ENCODE results near the gene TNFRSF18.

Gene TNFRSF18

DNA sequence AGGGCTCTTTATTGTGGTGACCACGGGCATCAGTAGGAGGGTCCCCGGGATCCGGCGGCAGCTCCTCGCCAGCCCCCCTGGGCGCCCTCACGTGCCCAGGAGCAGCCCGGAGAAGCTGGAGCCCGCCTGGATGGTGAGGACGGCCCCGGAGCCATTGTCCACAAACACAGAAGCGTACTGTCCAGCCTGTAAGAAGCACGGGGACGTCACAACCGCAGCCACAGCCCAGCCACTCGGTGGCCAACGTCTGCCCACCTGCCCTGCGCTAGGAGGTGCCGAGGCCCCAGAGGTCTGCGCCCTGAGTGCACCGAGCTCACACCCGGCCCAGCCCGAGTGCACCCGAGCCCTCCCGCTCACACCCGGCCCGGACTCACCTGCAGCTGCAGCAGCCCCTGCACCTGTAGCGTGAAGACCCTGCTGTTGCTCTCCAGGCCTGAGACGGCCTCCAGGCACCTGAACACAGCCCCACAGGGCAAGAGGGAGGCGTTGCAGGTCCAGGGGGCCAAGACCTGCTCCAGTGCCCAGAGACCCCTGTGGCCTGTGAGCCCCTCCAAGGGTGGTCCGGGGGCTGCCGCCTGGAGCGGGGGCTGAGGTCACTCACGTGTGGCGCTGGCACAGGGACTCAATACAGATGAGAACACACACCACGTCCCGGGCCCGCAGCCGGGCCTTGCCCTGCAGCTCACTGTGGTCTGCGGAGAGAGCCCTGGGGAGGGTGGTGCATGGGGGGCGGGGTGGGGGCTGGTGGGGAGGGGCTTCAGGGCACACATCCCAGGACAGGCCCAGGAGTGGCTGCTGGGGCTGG lies 36.3 kb upstream of the TNFRSF18 start:
- Histone ChIP-seq H3K4me3 (ENCODE audit: low read length) (no peak overlapping the region), H3K4me1 (ENCODE audit: low read length) (no peaks in the 10 kb centered on the region)

DNA sequence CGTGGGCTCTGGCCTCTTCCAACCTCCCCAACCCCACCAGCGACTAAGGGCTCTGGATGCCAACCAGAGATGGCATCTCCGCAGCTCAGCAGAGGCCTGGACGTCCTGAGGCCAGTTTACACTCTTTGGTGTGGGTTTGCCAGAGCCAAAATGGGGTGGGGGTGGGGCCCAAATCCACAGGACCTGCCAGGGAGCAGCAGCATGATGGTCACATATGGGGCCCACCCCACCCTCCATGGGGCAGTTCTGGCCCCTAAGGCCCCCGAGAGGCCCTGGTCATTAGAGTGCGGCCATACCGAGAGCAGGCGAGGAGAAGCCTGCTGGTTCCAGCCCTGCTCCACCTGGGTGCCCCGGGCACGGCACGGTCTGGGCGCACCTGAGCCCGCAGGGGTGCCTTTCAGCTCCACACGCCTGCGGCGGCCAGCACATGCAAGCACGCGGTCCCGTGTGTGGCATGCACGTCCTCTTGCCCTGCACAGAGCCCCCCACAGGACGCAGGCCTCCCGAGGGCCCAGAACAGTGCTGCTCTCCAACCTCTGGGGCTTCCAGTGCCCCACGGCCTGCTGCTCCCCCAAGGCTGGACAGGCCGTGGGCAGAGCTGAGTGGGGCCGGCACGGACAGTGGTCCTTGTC lies 35.3 kb upstream of the TNFRSF18 start:
- H3K4me2 ChIP-seq (ENCODE audit: low read depth, low read length), result no peak overlapping the region

More for the DNA sequence above, 36.3 kb upstream of the TNFRSF18 start:
- no peak overlapping the region for H3K4me2 ChIP-seq (ENCODE audit: low read depth, low read length)
- H2AFZ ChIP-seq (ENCODE audit: low read length), result no peak overlapping the region
- H3K79me2 ChIP-seq (ENCODE audit: low read length), result no peaks in the 10 kb centered on the region
- H3F3A ChIP-seq (ENCODE audit: insufficient read depth, low read length), result no peaks in the 10 kb centered on the region
- DNase-seq, result no peak
- H3K9me3 ChIP-seq (replicated peaks; ENCODE audit: insufficient read depth, low read length), result no peaks in the 10 kb centered on the region
- no peak overlapping the region for H3K9ac ChIP-seq (ENCODE audit: low read length)
- TF ChIP-seq EZH2phosphoT487 (IDR thresholded peaks at IDR 0.05; ENCODE audit: low read length), result no peak
- TF ChIP-seq EZH2 (optimal IDR thresholded peaks at IDR 0.05; ENCODE audit: low read depth, low read length), result no peak
- TF ChIP-seq, protein P1, sequence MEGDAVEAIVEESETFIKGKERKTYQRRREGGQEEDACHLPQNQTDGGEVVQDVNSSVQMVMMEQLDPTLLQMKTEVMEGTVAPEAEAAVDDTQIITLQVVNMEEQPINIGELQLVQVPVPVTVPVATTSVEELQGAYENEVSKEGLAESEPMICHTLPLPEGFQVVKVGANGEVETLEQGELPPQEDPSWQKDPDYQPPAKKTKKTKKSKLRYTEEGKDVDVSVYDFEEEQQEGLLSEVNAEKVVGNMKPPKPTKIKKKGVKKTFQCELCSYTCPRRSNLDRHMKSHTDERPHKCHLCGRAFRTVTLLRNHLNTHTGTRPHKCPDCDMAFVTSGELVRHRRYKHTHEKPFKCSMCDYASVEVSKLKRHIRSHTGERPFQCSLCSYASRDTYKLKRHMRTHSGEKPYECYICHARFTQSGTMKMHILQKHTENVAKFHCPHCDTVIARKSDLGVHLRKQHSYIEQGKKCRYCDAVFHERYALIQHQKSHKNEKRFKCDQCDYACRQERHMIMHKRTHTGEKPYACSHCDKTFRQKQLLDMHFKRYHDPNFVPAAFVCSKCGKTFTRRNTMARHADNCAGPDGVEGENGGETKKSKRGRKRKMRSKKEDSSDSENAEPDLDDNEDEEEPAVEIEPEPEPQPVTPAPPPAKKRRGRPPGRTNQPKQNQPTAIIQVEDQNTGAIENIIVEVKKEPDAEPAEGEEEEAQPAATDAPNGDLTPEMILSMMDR (IDR thresholded peaks at IDR 0.05; ENCODE audit: low read length), result no peak
- H4K20me1 ChIP-seq (ENCODE audit: insufficient read depth, low read length), result no peaks in the 10 kb centered on the region
- peaks cover 65% of the 10 kb centered on the region for H3K27me3 ChIP-seq (replicated peaks; ENCODE audit: insufficient read depth, low read length)
- no peaks in the 10 kb centered on the region for H3K36me3 ChIP-seq (replicated peaks; ENCODE audit: insufficient read depth, low read length)
- H3K27ac ChIP-seq (ENCODE audit: low read length), result no peak overlapping the region
- H3K9me2 ChIP-seq (replicated peaks; ENCODE audit: insufficient read depth, low read length), result no peaks in the 10 kb centered on the region

DNA sequence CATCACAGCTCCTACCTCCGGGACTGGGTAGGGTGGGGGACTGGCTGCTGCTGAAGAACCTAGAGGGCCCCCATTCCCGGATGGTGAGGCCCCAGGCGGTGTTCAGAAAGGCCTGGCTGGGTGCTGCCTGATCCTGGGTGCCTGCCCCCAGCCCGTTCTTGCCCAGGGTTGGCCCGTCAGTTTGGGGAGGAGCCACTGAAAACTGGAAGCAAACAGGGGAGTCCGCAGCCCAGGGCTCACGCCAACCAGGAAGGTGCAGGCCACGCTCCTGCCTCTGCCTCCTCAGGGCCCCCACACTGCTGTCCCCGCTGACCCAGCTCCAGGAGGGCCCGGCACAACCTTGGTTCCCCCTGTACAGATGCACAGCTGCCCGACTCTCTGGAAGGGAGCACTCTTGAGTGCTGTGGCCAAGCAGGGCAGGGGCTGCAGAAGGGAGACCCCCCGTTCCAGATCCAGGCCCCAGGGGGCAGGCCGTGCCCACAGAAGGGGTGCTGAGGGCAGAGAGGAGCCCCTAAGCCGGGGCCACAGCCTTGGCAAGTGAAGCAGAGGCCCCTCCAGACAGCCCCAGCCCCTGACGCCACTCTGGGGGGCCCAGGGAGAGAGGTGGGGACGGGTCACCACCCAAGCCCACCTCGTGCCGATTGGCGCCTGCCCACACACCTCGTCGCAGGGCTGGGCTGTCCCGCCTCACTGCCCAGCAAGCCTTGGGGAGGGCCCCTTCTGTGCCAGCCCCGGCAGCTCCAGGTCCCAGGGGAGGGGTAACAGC lies 34.6 kb upstream of the TNFRSF18 start:
- no peak overlapping the region for H3K4me3 ChIP-seq (ENCODE audit: low read length)
- H3F3A ChIP-seq (ENCODE audit: insufficient read depth, low read length), result no peaks in the 10 kb centered on the region
- H3K9ac ChIP-seq (ENCODE audit: low read length), result no peak overlapping the region
- peak overlapping the region; percentile 12; the same call in 1 of the 2 replicates for H3K4me2 ChIP-seq (ENCODE audit: low read depth, low read length)
- no peaks in the 10 kb centered on the region for H3K79me2 ChIP-seq (ENCODE audit: low read length)
- DNase-seq, result no peak
- TF ChIP-seq EZH2 (optimal IDR thresholded peaks at IDR 0.05; ENCODE audit: low read depth, low read length) (no peak), EZH2phosphoT487 (IDR thresholded peaks at IDR 0.05; ENCODE audit: low read length) (no peak)
- TF ChIP-seq, protein P1 (IDR thresholded peaks at IDR 0.05; ENCODE audit: low read length), result no peak
- H3K27ac ChIP-seq (ENCODE audit: low read length), result no peak overlapping the region
- H3K9me2 ChIP-seq (replicated peaks; ENCODE audit: insufficient read depth, low read length), result no peaks in the 10 kb centered on the region
- no peaks in the 10 kb centered on the region for H3K4me1 ChIP-seq (ENCODE audit: low read length)
- H3K9me3 ChIP-seq (replicated peaks; ENCODE audit: insufficient read depth, low read length), result no peaks in the 10 kb centered on the region
- H3K27me3 ChIP-seq (replicated peaks; ENCODE audit: insufficient read depth, low read length), result peaks cover 62% of the 10 kb centered on the region
- no peak overlapping the region for H2AFZ ChIP-seq (ENCODE audit: low read length)
- H3K36me3 ChIP-seq (replicated peaks; ENCODE audit: insufficient read depth, low read length), result no peaks in the 10 kb centered on the region
- no peaks in the 10 kb centered on the region for H4K20me1 ChIP-seq (ENCODE audit: insufficient read depth, low read length)

More for the DNA sequence above, 35.3 kb upstream of the TNFRSF18 start:
- Histone ChIP-seq H3K27me3 (replicated peaks; ENCODE audit: insufficient read depth, low read length) (peaks cover 62% of the 10 kb centered on the region), H3F3A (ENCODE audit: insufficient read depth, low read length) (no peaks in the 10 kb centered on the region), H3K27ac (ENCODE audit: low read length) (no peak overlapping the region), H3K9ac (ENCODE audit: low read length) (no peak overlapping the region), H4K20me1 (ENCODE audit: insufficient read depth, low read length) (no peaks in the 10 kb centered on the region), H3K79me2 (ENCODE audit: low read length) (no peaks in the 10 kb centered on the region), H3K4me1 (ENCODE audit: low read length) (no peaks in the 10 kb centered on the region), H3K9me3 (replicated peaks; ENCODE audit: insufficient read depth, low read length) (no peaks in the 10 kb centered on the region), H3K36me3 (replicated peaks; ENCODE audit: insufficient read depth, low read length) (no peaks in the 10 kb centered on the region), H3K9me2 (replicated peaks; ENCODE audit: insufficient read depth, low read length) (no peaks in the 10 kb centered on the region), H3K4me3 (ENCODE audit: low read length) (no peak overlapping the region), H2AFZ (ENCODE audit: low read length) (no peak overlapping the region)
- no peak for TF ChIP-seq EZH2phosphoT487 (IDR thresholded peaks at IDR 0.05; ENCODE audit: low read length)
- TF ChIP-seq, protein P1 (IDR thresholded peaks at IDR 0.05; ENCODE audit: low read length), result no peak
- TF ChIP-seq EZH2 (optimal IDR thresholded peaks at IDR 0.05; ENCODE audit: low read depth, low read length), result no peak
- DNase-seq, result no peak
